Activated naive CD4-positive, alpha-beta T cell treated with anti-CD3 and anti-CD28 coated beads, Interleukin-2, amount 50 U/mL, for 16 hours (primary cell): ENCODE measurements around the gene DENND2A.
"Not testable (repeated sequence)": the region's sequence is repeated elsewhere in the genome, so short reads cannot be mapped to it uniquely, and the experiment has no call there.

Source experiments
- DNase-seq: peaks from one replicate; pipeline ENCODE4 v3.0.0-alpha.2; 2020

Gene DENND2A

DNA sequence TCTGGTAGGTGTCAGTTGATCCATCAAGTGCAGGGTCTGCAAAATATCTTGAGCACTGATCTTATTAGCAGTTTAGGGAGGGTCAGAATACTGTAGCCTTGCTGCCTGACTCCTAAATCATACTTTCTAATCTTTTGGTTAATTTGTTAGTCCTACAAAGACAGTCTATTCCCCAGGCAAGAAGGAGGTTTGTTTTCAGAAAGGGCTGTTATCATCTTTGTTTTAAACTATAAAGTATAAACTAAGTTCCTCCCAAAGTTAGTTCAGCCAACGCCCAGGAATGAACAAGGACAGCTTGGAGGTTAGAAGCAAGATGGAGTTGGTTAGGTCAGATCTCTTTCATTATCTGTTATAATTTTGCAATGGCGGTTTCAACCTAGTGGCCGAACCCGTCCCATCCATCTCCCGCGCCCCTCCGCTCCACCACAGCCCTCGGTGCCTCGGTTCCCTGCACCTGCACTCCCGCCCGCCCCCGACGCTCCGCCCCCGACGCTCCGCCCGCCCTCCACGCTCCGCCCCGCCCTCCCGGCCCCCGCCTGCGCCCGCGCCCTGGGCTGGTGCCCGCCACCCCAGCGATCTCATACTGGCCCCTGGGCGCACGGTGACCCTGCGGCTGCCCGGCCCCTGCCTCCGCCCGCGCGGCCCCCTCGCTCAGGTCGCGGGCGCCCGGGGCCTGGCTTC is 31.9 kb upstream of the DENND2A start, which contains the start of gene ADCK2:
Gene ADCK2 (plus strand): TSS at position 564 of the 681 bp plus-strand sequence. CDS start 386 bp downstream, outside the sequence.
- peak; percentile 59 for DNase-seq

DNA sequence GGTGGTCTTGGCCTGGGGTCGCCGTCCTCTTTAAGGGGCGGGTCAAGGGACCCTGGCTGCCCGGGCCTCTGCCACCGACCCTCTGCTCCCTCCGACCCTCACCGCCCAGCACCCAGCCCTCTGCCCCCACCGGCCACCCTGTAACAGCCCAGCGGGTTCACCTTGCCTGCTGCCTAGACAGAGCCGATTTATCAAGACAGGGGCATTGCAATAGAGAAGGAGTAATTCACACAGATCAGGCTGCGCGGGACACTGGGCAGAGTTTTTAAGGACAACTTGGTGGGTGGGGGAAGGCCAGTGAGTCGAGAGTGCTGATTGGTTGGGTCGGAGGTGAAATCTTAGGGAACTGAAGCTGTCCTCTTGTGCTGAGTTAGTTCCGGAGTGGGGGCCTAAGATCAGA is 31.4 kb upstream of the DENND2A start:
- no peak for DNase-seq

DNA sequence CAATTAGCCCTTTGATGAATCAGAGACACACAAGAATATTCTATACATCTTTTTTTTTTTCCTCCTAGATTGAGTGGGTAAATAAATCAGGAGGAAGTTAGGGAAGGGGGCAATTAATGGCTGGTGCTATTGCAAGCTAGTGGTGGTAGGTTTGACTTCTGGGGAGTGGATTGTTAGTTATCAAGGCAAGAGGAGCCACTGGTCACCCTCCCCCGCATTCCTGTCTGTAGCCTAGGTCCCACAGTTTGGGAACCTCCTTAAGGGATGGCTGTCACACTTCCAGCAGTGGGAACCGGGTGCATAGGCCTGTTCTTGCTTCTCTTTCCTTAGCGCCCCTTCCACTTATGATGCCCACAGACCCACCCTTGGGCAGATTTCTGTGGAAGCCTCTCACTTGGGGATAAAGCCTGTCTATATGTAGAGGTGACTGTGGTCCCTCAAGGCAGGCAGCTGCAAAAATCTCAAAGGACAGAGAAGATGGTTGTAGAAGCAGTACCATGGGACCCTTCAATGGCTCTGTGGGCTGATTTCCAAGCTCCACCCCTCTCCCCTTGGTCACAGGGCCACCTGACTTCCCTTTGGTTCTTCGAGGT is 29.8 kb upstream of the DENND2A start:
- no peak for DNase-seq

DNA sequence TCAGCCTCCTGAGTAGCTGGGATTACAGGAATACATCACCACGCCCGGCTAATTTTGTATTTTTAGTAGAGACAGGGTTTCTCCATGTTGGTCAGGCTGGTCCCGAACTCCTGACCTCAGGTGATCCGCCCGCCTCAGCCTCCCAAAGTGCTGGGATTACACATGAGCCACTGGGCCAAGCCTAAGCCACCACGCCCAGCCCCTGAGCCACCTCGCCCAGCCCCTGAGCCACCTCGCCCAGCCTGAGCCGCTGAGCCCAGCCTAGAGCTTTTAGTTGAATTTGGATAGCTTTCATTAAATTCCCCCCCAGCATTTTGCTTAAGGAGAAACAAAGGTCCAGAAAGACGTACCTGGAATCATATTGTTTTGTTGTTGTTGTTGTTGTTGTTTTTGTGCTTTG is 29.2 kb upstream of the DENND2A start:
- not testable (repeated sequence) for DNase-seq

DNA sequence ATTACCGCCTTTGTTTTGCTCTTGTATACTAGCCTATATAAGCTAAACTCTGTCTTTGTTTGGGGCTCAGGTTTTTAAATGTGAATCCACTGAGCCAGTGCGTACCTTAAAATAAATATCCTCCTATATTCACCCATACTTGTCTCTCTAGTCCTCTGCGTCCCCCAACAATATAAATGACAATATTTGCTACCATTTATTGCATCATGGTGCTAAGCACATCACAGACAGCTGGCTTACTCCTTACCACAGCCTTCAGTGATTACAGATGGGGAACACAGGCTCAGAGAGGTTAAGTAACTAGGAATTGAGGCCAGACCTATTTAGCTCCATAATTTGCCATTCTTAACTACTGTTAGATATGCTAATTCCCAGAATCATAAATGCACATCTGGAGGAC is 28.7 kb upstream of the DENND2A start:
- DNase-seq: no peak

DNA sequence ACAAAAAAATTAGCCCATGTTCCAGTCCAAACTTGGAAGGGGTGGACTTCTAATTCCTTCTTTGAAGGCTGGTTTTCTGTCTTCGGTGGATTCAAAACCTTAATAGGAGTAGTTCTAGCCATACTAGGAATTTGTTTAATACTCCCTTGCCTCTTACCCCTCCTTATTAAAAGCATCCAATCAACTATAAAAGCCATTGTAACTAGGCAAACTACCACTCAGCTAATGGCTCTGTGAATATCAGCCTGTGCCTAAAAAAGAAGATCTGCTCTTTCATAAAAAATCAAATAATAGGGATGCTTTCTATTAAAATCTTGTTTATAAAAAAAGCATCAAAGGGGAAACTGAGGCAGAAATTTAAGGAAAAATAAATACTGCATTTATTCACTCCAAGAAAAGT is 28.0 kb upstream of the DENND2A start:
- DNase-seq: no peak

DNA sequence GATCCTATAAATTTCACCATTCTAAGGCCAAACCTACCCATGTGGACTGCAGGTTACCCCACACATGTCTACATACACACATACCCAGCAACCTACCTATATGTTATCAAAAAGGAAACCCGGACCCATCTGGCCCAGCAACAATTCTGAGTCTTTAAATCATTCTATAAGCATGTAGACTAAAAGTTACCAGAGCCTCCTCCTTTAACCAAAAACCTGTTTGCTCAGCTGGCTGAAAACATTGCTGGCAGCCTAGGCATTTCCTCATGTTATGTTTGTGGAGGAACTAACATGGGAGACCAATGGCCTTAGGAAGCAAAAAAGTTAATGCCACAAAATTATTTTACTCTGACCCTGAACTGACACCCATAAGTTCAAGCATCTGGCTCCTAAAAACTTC is 26.9 kb upstream of the DENND2A start:
- no peak for DNase-seq

DNA sequence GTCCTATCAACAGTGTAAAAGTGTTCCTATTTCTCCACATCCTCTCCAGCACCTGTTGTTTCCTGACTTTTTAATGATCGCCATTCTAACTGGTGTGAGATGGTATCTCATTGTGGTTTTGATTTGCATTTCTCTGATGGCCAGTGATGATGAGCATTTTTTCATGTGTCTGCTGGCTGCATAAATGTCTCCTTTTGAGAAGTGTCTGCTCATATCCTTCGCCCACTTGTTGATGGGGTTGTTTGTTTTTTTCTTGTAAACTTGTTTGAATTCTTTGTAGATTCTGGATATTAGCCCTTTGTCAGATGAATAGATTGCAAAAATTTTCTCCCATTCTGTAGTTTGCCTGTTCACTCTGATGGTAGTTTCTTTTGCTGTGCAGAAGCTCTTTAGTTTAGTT is 22.3 kb upstream of the DENND2A start:
- DNase-seq: not testable (repeated sequence)

DNA sequence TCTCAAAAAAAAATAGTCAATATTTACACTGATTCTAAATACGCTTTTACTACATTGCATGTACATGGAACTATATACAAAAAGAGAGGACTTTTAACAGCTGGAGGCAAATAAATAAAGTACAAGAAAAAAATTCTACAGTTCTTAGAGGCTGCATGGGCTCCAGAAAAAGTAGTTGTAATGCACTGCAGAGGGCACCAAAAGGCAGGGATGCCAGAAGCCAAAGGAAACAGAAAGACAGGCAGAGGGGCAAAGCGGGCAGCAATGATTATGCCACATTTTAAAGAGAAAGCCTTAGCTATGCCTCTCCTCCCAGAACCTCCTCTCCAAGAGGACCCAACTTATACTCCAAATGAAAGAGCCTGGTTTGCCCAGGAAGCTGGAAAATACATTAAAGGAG is 20.5 kb upstream of the DENND2A start:
- no peak for DNase-seq

DNA sequence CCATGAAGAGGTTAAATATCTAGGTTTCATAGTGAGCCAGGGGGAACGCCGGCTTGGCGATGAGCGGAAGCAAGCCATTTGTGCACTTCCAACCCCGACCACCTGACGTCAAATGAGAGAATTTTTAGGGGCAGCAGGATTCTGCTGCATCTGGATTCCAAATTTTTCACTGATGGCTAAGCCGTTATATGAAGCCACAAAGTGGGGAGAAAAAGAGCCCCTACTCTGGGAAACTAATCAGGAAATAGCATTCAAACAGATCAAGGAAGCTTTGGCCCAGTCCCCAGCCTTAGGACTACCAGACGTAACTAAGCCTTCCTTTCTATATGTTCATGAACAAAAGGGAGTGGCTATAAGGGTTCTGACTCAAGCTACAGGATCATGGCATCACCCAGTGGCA is 19.2 kb upstream of the DENND2A start:
- no peak for DNase-seq

DNA sequence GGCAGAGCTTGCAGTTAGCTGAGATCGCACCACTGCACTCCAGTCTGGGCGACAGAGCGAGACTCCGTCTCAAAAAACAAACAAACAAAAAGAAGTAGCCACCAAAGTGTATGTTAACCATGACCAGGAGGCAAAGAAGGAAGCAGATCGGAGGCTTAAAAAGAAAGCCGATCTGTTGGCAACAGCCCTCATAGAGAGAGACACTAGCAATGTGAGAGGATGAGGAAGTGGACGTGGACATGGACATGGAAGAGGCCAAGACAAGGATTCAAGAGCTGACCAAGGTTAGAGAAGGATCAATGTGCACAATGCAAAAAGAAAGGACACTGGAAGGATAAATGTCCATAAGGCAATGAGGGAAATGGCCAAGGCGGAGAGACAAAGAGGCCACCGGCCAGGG is 17.3 kb upstream of the DENND2A start:
- no peak for DNase-seq

DNA sequence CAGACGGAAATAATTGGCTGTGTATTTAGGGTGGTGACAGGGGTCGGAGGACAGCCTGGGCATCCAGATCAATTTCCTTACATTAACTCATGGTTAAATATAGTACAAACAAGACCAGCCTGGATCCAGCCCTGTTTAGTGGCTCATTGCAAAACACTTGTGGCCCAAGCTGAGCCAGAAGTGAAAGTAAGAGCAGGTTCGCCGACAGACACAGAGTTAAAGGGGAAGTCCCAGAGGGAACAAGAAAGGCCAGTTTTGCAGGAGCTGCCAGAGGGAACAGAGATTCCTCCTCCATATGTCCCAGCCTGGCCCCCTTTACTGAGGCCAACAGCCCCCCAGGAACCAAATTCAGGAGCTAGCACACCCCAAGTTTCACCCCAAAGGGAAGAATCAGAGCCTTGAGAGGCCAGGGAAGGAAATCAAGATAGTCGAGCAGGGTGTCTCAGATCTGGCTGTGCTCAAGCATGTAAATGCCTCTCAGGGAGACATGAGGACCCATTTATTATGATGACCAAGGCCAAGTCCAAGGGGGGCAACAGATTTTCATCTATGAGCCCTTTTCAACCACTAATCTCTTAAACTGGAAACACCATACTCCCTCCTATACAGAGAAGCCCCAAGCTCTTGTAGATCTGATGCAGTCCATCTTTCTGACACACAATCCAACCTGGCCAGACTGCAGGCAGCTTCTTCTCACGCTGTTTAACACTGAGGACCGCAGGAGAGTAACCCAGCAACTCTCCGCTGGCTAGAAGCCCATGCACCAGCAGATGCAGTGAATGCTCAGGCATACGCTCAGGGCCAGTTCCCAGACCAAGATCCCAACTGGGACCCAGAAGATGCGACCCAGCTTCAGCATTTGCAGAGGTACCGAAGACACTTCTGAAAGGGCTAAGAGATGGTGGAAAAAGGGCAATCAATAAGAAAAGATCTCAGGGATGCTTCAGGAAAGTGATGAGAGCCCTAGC is 16.2 kb upstream of the DENND2A start:
- DNase-seq: peak; percentile 38

DNA sequence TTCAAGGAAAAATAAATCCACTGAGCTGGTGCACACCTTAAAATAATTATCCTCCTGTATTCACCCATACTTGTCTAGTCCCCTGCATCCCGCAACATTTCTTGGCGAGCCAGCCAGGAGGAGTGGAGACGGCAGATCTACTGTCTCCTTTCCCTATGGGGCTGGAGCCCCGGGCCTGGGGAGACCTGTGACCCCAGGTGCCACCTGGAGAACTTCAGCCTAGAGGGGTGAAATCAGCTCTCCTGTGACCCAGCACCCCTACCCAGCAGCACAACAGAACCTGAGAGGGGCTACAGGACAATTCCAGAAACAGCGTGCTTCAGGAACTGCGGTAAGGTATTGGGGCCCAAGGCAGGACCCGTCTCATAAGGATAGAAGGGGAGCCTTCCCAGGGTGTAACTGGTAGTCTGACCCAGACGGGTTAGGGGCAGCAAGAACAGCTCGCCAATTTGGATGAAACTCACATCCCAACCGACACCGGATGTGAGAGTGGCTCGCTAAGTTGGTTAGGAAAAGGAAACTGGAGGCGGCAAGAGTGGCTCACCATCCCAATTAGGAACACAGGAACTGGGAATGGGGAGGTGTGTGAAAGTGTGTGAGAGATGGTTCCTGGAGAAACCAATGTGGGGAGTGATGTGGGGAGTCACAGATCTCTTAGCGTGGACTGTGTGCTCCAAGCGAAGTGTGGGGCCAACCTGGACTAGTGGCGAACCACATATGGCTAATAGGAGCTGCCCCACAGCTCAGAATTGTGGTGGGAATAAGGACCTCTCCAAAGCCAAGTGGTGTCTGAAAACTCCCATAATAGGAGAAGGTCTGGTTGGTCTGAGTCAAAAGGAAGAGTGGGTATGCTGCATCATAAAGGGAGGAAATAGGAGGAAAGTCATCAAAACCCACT is 15.1 kb upstream of the DENND2A start:
- DNase-seq: no peak

DNA sequence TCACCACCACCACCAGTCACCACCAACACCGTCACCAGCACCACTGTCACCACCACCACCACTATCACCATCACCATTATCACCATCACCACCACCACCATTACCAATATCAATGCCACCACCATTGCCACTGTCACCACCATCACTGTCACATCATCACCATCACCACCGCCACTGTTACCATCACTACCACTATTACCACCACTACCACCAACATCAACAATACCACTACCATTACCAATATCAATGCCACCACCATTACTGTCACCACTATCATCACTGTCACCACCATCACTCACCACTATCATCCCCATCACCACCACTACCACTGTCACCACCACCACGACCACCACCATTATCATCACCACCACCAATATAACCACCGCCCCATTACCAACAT is 14.0 kb upstream of the DENND2A start:
- DNase-seq: no peak

DNA sequence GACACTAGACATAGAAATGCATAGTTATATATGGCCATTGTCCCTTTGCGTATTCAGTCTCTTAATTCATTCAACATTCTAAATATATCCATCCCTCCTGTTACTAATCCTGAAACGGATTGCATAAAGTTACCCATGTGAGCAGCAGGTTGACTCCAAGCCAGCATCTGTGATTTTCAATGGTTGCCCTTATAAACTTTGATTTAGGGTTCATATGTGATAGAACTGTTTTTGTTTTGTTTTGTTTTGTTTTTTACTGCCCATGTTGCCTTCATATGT is 13.4 kb upstream of the DENND2A start:
- no peak for DNase-seq

DNA sequence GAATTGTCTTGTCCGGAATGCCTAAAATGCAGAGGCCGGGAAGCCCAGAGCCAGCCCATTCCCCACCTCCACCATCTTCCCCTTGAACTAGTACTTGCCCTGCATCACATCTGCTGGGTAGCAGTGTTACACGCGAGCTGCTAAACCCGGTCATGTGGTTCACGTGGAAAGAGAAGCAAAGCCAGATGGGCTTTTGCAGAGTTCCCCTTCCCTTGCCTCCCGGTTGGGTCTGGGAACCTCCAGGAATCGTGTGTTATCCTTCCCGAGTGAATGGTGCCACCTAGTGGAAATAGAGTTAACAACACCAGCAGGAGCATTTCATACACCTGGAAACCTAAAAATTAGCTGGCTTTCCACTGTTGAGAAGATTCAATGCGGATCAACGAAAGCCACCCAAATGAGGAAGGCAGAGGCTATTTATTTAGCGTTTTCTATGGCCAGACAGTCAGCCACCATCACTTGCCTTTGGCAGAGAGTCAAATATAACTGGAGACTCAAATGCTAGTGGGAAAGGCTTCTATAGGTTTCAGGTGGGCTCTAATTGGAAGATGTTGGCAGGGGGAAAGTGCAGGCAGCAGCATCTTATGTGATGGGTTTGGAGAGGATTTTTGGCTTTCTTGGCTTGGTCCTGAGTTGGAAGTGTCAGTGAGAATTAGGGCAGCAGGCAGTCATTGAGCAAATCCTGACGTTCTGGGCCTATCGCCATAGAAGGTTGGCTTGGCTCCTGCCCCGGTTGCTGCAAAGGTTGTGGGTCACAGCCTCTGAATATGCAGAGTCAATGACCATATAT is 12.9 kb upstream of the DENND2A start:
- no peak for DNase-seq

DNA sequence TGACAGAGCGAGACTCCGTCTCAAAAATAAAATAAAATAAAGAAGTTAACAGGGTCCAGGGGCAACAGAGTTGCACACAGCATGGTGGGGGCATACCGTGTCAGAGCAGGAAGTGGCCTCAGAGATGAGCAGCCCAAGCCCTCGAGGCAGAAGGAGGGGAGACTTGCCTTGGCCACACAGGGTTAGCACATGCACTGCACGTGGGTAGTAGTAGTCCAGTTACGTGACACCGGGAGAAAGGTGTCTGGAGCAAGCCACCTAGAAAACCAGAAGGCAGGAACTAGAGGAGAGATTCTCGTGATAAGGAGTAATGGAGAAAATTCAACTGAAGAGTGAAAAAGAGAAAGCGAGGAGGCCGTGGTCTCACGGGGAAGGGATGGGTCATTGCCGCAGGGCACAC is 9.8 kb upstream of the DENND2A start:
- no peak for DNase-seq

DNA sequence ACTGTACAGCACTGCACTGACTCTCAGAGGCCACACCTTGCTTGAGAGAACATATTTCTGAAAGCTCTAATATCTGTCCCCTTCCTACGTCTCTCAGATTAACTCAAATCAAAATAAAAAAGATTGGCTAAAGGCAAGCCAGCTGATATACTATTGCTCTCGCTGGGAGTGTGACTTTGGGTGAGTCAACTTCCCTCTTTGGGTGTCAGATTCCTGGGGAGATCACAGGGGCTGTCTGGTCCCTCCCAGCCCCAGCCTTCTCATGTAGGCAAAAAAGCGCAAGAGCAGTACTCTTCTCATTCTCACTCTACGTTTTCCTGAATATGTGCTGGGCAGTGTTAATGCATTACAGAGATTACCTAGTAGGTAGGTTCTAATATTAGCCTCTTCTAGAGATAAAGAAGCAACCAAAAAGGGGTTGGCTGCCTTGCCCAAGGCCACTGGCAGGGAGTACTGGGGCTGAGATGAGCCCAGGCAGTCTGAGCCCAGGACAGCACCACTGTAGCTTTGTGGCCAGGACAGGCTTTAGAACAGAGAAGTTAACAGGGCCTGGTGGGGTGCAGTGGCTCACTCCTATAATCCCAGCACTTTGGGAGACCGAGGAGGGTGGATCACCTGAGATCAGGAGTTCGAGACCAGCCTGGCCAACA is 9.1 kb upstream of the DENND2A start:
- no peak for DNase-seq

DNA sequence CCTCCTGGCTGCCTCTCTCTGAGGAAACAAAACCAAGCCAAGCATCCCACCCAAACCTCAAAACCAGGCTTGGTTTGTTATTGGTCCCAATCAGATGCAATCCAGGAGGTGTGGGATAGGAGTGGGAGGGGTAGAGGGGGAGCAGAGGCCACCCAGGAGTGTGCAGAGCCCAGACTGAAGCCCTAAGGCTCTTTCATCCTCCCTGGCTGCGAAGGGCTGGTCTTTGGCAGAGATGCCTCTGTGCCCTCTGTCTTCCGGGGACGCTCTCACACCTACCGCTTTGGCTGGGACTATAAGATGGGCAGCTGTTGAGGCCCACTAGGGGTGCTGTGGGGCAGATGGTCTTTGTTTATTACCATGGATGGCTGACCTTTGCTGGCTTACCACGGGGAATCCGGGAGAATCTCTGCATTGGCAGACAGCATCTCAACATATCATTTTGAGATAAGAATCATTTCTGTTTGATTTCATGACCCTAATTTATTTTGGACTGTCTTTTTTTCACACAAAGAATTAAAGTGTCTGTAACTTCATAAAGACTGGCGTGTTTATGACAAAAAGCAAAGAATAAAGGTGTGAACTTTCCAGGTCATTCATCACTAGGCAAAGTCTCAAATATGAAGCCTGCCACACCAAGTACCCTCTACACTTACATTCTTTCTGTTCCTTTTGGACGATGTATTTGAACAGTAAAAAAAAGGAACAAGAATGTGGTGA is 6.5 kb upstream of the DENND2A start:
- peak; percentile 20 for DNase-seq

DNA sequence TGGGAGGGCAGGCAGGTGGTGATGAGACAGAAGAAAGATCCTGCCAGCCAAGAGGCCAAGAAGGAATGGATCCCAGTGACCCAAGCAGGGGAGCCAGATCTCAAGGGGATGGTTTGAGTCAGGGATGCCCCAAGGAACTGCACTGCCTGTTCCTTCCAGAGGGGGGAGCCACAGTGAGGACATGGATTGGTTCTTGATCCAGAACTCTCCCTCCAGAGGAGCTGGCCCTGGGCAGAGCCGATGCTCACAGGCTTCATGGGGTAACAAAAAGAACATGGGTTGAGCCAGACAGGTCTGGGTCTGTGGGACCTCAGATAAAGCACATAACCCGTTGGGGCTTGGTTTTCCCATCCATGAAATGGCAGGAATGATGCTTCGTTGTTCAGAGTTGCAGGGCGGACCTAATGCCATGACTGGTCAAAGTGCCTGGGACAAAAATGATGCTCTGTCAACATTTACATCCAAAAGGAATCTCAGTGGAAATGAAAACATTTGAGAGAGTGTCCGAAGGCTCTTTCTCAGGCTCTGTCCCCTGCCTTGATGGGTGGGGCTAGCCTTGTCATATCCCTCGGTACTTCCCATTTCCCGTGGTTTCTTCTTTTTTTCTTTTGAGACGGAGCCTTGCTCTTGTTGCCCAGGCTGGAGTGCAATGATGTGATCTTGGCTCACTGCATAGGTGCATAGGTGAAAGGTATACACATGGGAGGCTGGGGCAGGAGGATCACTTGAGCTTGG is 4.7 kb upstream of the DENND2A start:
- DNase-seq: no peak
